Fibroblast of lung (primary cell): Measurements from ENCODE around the gene FOXD3. TPM values are rescaled to one million over a fixed set of nuclear protein-coding genes. Genes with fewer than 3 reads are reported as not detected.

Experiments
- DNase-seq, 2 donors: peaks; one replicate each; pipeline versions ENCODE4 v3.0.0 to v3.0.0-alpha.2; 2010; ENCODE audit warnings: low read depth in 2 of 2
- H2AFZ ChIP-seq: 2 replicates; pipeline ENCODE4 v1.5.1; 2012; ENCODE audit warnings: low read length, control low read depth, inconsistent platforms
- H3K27ac ChIP-seq: 2 replicates; pipeline ENCODE4 v1.5.1; 2011; ENCODE audit warnings: low read length, control low read depth; ENCODE audit not compliant: insufficient read depth
- H3K27me3 ChIP-seq: 2 replicates; pipeline ENCODE4 v1.5.1; 2011; ENCODE audit warnings: mild to moderate bottlenecking, low read length; ENCODE audit not compliant: control insufficient read depth, insufficient read depth
- H3K36me3 ChIP-seq: 2 replicates; pipeline ENCODE4 v1.5.1; 2011; ENCODE audit warnings: low read length; ENCODE audit not compliant: control insufficient read depth, insufficient read depth
- H3K4me1 ChIP-seq: 2 replicates; pipeline ENCODE4 v1.5.1; 2011; ENCODE audit warnings: low read length; ENCODE audit not compliant: control insufficient read depth, insufficient read depth; ENCODE audit errors: extremely low read depth
- H3K4me2 ChIP-seq: 2 replicates; pipeline ENCODE4 v1.5.1; 2011; ENCODE audit warnings: low read length, control low read depth; ENCODE audit not compliant: insufficient read depth; ENCODE audit errors: extremely low read depth
- H3K4me3 ChIP-seq, 4 experiments: fragments of 200-600 bp in 1 of 4; sonication (generic) in 1 of 4; replicated peaks in 1 of 4; 2 replicates each; pipeline ENCODE4 v1.5.1; 2011 to 2016; ENCODE audit warnings: low read length in 4 of 4, low read depth in 3 of 4, mild to moderate bottlenecking in 3 of 4, control low read depth in 2 of 4, inconsistent platforms in 1 of 4, mixed read lengths in 1 of 4; ENCODE audit not compliant: insufficient read depth in 1 of 4; ENCODE audit errors: control extremely low read depth in 1 of 4
- H3K79me2 ChIP-seq: 2 replicates; pipeline ENCODE4 v1.5.1; 2012; ENCODE audit warnings: mild to moderate bottlenecking, low read length, inconsistent platforms; ENCODE audit not compliant: control insufficient read depth, insufficient read depth
- H3K9ac ChIP-seq: 2 replicates; pipeline ENCODE4 v1.5.1; 2011; ENCODE audit warnings: mild to moderate bottlenecking, low read length, control low read depth; ENCODE audit not compliant: insufficient read depth
- H3K9me3 ChIP-seq: 2 replicates; pipeline ENCODE4 v1.5.1; 2012; ENCODE audit warnings: low read depth, low read length; ENCODE audit not compliant: control insufficient read depth, insufficient read depth
- H4K20me1 ChIP-seq: 2 replicates; pipeline ENCODE4 v1.5.1; 2011; ENCODE audit warnings: low read length; ENCODE audit not compliant: control insufficient read depth, insufficient read depth; ENCODE audit errors: extremely low read depth
- EZH2 ChIP-seq: IDR thresholded peaks from 2 replicates; pipeline ENCODE4 v1.5.1; 2012; ENCODE audit warnings: low read length, control low read depth, mild to moderate bottlenecking; ENCODE audit errors: missing control alignments
- polyA plus RNA-seq, 2 donors: library from polyadenylated mRNA; depleted of rRNA in 1 of 2; stranded (reverse) in 1 of 2; unstranded in 1 of 2; fragments of >200 nt; gene quantifications; 2 replicates each; pipeline ENCODE4 v1.2.1, GENCODE V29; 2011 to 2012; ENCODE audit warnings: missing spikeins in 1 of 2
- total RNA-seq: library from RNA; depleted of rRNA; stranded (reverse); fragments of >200 nt; gene quantifications from 2 replicates; pipeline ENCODE4 v1.2.1, GENCODE V29; 2014
- TF ChIP-seq, protein P1 (sequence below), 2 donors: IDR thresholded peaks in 1 of 2; conservative IDR thresholded peaks in 1 of 2; 1 replicate in 1 of 2; 2 replicates in 1 of 2; pipeline ENCODE4 v1.5.1; 2011 to 2012; ENCODE audit warnings: low read length in 2 of 2, control low read depth in 1 of 2, inconsistent platforms in 1 of 2, low read depth in 1 of 2, mild to moderate bottlenecking in 1 of 2

The FOXD3 gene
- total and polyA plus RNA-seq, 2 donors (not counting 1 experiment from before 2014, with no cell fraction given), result not detected

- TF ChIP-seq EZH2, result no peak
- TF ChIP-seq, protein P1, sequence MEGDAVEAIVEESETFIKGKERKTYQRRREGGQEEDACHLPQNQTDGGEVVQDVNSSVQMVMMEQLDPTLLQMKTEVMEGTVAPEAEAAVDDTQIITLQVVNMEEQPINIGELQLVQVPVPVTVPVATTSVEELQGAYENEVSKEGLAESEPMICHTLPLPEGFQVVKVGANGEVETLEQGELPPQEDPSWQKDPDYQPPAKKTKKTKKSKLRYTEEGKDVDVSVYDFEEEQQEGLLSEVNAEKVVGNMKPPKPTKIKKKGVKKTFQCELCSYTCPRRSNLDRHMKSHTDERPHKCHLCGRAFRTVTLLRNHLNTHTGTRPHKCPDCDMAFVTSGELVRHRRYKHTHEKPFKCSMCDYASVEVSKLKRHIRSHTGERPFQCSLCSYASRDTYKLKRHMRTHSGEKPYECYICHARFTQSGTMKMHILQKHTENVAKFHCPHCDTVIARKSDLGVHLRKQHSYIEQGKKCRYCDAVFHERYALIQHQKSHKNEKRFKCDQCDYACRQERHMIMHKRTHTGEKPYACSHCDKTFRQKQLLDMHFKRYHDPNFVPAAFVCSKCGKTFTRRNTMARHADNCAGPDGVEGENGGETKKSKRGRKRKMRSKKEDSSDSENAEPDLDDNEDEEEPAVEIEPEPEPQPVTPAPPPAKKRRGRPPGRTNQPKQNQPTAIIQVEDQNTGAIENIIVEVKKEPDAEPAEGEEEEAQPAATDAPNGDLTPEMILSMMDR (conservative IDR thresholded peaks at IDR 0.05 in 1 of 2, IDR thresholded peaks at IDR 0.05 in 1 of 2; ENCODE audit: low read depth in 1 of 2, low read length in 2 of 2), result no peak
- H3K4me2 ChIP-seq, result no peak overlapping the region
Observed at GRCh38 chr1:63304410-63304809, 18.0 kb upstream of the FOXD3 start.

DNA sequence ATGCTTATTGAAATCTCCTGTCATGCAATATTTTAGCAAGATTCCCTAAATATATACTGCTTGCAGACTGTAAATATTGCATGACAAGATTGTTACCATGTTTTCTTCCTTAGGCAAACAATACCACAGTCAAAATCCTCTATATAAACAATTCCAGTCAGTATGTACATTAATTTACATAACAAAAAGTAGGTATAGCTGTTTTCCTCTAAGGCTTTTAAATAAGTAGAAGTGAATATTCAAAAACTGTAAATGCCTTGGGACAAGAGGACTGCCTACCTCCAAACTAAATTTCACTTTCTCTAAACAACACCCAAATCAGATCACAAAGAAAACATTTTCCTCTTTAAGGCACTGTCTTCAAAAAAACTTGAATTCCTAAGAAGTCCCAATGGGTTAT lies 17.3 kb upstream of the FOXD3 start:
- Histone ChIP-seq H3K4me1 (no peaks in the 10 kb centered on the region), H2AFZ (no peak overlapping the region), H3K27ac (no peak overlapping the region), H4K20me1 (peaks cover 3% of the 10 kb centered on the region), H3K79me2 (no peaks in the 10 kb centered on the region), H3K27me3 (no peaks in the 10 kb centered on the region), H3K9me3 (no peaks in the 10 kb centered on the region), H3K4me3 (no peak overlapping the region), H3K36me3 (no peaks in the 10 kb centered on the region), H3K4me2 (no peak overlapping the region), H3K9ac (no peak overlapping the region)
- TF ChIP-seq EZH2, result no peak
- TF ChIP-seq, protein P1 (conservative IDR thresholded peaks at IDR 0.05 in 1 of 2, IDR thresholded peaks at IDR 0.05 in 1 of 2; ENCODE audit: low read depth in 1 of 2, low read length in 2 of 2), result no peak
- no peak for DNase-seq

More at GRCh38 chr1:63304410-63304809, 18.0 kb upstream of the FOXD3 start:
- Histone ChIP-seq H3K27me3 (no peaks in the 10 kb centered on the region), H3K4me1 (no peaks in the 10 kb centered on the region), H4K20me1 (peaks cover 3% of the 10 kb centered on the region), H3K9me3 (no peaks in the 10 kb centered on the region), H3K4me3 (no peak overlapping the region), H3K79me2 (no peaks in the 10 kb centered on the region), H2AFZ (no peak overlapping the region), H3K36me3 (no peaks in the 10 kb centered on the region), H3K9ac (no peak overlapping the region), H3K27ac (no peak overlapping the region)
- no peak for DNase-seq

DNA sequence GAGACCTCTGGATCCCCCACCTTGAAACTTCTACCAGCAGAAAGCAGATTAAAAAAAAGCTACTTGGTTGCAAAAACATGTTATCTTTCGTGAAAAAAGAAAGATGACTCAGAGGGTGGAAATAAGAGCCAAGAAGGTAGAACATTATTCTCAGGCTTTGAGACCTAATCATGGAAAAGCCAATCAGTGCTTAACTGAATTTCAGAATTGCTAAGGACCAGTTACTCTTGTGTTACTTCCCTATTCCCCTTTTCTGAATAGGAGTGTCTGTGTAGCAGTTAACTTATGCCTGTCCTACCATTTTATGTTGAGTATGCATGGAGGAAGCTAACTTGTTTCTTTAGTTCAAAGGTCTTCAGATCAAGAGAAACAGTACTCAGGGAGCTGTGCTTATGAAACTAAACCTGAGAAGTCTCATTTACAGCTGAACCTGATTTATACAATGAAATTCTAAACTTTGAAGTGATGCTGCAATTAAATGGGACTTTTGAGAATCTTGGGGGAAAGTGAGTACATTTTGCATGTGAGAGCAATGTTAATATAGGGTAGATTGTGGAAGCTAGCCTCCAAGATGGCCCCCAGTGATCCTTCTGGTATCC lies 15.1 kb upstream of the FOXD3 start:
- Histone ChIP-seq H2AFZ (no peak overlapping the region), H4K20me1 (peaks cover 3% of the 10 kb centered on the region), H3K79me2 (no peaks in the 10 kb centered on the region), H3K4me3 (no peak overlapping the region), H3K27ac (no peak overlapping the region), H3K9ac (no peak overlapping the region), H3K4me1 (no peaks in the 10 kb centered on the region), H3K9me3 (no peaks in the 10 kb centered on the region), H3K36me3 (no peaks in the 10 kb centered on the region), H3K27me3 (no peaks in the 10 kb centered on the region), H3K4me2 (no peak overlapping the region)
- TF ChIP-seq, protein P1 (conservative IDR thresholded peaks at IDR 0.05 in 1 of 2, IDR thresholded peaks at IDR 0.05 in 1 of 2; ENCODE audit: low read depth in 1 of 2, low read length in 2 of 2), result no peak
- TF ChIP-seq EZH2, result no peak
- no peak for DNase-seq
